Activated effector memory CD4-positive, alpha-beta T cell treated with Interleukin-2 at 50 U/mL for 16 hours (primary cell): ENCODE measurements around the gene NEB.

Experiments
- DNase-seq: peaks from one replicate; pipeline ENCODE4 v3.0.0-alpha.2; 2020

The NEB gene

GRCh38 chr2:151544449-151544848, 189.8 kb downstream of the NEB start:
- no peak for DNase-seq

GRCh38 chr2:151543876-151544275, 190.4 kb downstream of the NEB start:
- no peak for DNase-seq

GRCh38 chr2:151534001-151534400, 200.3 kb downstream of the NEB start:
- no peak for DNase-seq

- DNase-seq: no peak
Measured at GRCh38 chr2:151533127-151533526, 201.1 kb downstream of the NEB start.

GRCh38 chr2:151526572-151527090, 207.6 kb downstream of the NEB start:
- no peak for DNase-seq

GRCh38 chr2:151525821-151526373, 208.4 kb downstream of the NEB start:
- DNase-seq: no peak

- no peak for DNase-seq
Measured at GRCh38 chr2:151523850-151524249, 210.4 kb downstream of the NEB start.

- no peak for DNase-seq
Measured at GRCh38 chr2:151522556-151522955, 211.7 kb downstream of the NEB start.

GRCh38 chr2:151520976-151521375, 213.3 kb downstream of the NEB start:
- no peak for DNase-seq

- DNase-seq: no peak
Measured at GRCh38 chr2:151518802-151519201, 215.5 kb downstream of the NEB start.

GRCh38 chr2:151508519-151508918, 225.8 kb downstream of the NEB start:
- no peak for DNase-seq

GRCh38 chr2:151506170-151506569, 228.1 kb downstream of the NEB start:
- no peak for DNase-seq

- no peak for DNase-seq
Measured at GRCh38 chr2:151498178-151498577, 236.1 kb downstream of the NEB start.

GRCh38 chr2:151491496-151491895, 242.8 kb downstream of the NEB start:
- no peak for DNase-seq

GRCh38 chr2:151490276-151490675, 244.0 kb downstream of the NEB start:
- no peak for DNase-seq

- no peak for DNase-seq
Measured at GRCh38 chr2:151486053-151486452, 248.2 kb downstream of the NEB start.

GRCh38 chr2:151484100-151484499, 250.2 kb downstream of the NEB start:
- no peak for DNase-seq

- no peak for DNase-seq
Measured at GRCh38 chr2:151483546-151483945, 250.7 kb downstream of the NEB start.

- DNase-seq: no peak
Measured at GRCh38 chr2:151482171-151482725, 252.0 kb downstream of the NEB start.

GRCh38 chr2:151481744-151482143, 252.5 kb downstream of the NEB start:
- no peak for DNase-seq

GRCh38 chr2:151478011-151478410, 256.3 kb downstream of the NEB start:
- DNase-seq: no peak

- DNase-seq: no peak
Measured at GRCh38 chr2:151476287-151476686, 258.0 kb downstream of the NEB start.

- no peak for DNase-seq
Measured at GRCh38 chr2:151475071-151475470, 259.2 kb downstream of the NEB start.

GRCh38 chr2:151472966-151473365, 261.3 kb downstream of the NEB start:
- DNase-seq: no peak

- DNase-seq: no peak
Measured at GRCh38 chr2:151470556-151470955, 263.7 kb downstream of the NEB start.
